IPS-11a (cell line): ENCODE data around the gene SEMA5B.
A peak's percentile ranks its signal among the peaks of the same experiment; 100 is the strongest.

ENCODE experiments used
- H3K4me3 ChIP-seq: one replicate; pipeline ENCODE4 v1.5.1; 2013; ENCODE audit warnings: low read depth, low read length, control low read depth

The SEMA5B gene, protein sequence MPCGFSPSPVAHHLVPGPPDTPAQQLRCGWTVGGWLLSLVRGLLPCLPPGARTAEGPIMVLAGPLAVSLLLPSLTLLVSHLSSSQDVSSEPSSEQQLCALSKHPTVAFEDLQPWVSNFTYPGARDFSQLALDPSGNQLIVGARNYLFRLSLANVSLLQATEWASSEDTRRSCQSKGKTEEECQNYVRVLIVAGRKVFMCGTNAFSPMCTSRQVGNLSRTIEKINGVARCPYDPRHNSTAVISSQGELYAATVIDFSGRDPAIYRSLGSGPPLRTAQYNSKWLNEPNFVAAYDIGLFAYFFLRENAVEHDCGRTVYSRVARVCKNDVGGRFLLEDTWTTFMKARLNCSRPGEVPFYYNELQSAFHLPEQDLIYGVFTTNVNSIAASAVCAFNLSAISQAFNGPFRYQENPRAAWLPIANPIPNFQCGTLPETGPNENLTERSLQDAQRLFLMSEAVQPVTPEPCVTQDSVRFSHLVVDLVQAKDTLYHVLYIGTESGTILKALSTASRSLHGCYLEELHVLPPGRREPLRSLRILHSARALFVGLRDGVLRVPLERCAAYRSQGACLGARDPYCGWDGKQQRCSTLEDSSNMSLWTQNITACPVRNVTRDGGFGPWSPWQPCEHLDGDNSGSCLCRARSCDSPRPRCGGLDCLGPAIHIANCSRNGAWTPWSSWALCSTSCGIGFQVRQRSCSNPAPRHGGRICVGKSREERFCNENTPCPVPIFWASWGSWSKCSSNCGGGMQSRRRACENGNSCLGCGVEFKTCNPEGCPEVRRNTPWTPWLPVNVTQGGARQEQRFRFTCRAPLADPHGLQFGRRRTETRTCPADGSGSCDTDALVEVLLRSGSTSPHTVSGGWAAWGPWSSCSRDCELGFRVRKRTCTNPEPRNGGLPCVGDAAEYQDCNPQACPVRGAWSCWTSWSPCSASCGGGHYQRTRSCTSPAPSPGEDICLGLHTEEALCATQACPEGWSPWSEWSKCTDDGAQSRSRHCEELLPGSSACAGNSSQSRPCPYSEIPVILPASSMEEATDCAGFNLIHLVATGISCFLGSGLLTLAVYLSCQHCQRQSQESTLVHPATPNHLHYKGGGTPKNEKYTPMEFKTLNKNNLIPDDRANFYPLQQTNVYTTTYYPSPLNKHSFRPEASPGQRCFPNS

DNA sequence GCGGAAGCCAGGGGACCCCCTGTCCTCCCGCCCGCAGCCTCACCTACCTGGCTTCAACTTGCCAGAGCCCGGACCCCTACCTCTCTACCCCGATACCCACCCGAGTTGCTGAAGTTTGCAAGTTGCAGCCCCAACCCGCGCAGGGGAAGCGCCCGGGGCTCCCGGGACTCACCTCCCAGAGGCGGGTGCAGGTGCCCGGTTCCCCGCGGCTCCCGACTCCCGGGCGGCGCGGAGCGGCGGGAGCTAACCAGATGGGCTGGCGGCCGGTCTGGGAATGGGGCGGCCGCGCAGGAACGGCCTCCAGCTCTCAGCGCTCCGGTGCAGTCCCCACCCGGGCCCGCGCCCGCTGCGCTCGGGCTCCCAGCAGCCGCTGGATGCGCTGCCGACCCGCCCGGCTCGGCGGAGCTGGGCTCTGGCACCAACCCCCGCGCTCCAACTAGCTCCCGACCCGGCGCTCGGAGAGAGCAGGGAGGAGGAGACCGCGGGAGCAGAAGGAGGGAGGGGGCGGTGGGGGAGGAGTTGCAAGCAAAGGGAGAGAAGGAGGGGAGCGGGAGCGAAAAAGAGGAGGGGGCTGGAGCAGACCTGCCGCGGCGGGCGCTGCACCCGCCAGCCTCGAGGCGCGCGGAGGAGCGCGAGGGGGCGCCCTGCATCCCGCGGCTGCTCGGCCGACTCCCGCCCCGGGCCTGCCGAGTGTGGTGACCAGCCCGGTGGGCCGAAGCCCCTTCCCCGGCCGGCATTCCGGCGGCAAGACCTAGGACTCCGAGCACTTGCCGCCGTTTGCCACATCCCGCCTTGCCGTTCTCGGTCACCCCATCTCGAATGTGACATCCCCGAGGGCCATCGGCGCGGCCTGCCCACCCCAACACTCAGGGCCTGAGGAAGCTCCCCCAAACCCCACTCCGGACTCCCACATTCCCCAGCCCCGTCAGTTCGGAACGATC is at the start of gene SEMA5B:
Gene SEMA5B, minus strand, starts transcription at position 472 of the 941 bp plus-strand sequence. CDS start 66,500 bp downstream, outside the sequence.
- peak within 1 kb of the TSS; percentile 74 for H3K4me3 ChIP-seq

DNA sequence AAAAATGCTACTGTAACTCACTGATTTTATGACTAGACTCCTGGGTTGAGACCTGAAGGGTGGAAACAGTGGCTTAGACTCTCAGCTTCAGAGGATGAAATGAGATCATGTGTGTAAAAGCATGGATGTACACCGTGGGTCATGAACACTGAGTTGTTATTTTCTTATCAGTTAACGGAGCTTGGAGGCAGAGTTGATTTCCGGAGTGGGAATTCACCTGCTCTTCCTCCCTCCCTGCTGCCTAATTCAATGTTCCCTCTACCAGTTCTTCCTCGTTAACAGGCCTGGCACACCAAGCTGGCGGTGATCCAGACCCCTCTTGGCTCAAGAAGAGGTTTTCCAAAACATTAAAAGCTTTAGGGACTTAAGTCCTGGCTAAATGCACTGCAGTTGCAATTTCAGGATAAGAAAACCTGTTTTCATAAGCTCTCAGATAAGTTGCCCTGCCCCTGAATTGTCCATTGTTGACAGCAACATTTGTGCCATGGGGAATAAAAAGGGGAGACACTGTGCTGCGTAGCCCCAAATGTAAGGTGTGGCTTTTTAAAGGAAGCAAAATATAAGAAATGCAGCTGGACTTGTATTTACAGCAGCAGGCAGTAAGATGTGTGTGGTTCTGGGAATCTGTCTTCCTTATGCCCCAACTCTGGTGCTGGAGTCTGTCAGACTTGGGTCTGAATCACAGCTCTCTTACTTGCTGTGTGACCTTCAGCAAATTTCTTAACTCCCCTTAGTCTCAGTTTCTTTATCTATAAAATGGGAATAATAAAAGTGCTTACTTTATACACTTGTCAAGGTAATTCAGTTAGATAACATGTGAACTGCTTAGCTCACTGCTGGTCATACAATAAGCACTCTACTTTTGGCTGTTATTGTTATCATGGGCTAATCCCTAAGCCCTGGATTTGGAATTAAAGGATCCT is 49.2 kb upstream of the SEMA5B start:
- H3K4me3 ChIP-seq: no peak overlapping the region

DNA sequence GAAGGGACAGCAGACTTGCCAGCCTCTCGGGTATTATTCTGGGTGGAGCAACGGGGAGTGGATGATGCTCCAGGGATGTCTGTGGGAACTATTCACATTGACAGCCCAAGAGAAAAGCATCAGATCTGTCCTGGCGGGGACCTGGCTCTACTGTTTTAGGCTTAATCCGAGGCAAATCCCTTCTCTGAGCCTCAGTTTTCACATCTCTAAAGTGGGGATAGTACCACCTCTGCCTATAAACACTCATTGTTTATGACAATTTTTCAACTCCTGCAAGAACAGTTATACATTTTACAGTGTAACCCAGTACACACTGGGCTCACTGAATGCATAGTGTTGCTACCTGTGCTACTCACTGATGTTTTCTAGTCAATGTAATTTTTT is 48.5 kb upstream of the SEMA5B start:
- no peak overlapping the region for H3K4me3 ChIP-seq

DNA sequence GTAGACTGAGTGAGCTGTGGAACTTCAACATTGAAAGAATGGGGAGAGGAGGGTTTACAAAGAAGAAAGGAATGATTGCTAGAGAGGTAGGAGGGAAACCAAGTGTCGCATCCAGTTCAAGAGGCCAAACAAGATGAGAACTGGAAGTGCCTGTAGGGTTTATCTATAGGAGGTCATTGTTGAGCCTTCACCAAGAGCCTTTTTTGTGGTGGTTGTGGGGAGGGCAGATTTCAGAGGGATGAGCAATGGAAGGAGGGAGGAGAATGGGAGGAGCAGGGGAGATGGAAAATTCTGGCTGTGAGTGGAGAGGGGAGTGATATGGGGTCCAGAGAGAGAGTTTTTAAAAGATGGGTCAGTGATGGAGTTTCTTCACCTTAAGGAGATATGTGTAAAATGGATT is 47.8 kb upstream of the SEMA5B start:
- H3K4me3 ChIP-seq: no peak overlapping the region

DNA sequence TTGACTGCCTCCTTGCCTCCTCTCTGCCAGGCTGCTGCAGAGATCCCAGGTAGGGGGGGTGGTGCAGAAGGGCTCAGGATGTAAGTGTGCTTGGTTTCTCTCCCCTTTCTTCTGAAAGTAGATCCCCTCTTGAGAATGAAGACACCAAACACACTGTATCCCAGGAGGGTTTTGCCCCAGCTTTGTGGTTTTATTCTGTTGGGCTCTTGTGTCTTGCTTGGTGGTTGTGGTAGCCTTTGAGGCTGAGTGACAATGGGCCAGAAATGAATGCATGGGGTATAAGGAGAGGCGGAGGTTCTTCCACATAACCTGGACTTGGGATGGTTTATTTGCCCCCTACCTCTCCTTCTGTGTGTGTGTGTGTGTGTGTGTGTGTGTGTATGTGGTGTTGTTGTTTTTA is 45.0 kb upstream of the SEMA5B start:
- H3K4me3 ChIP-seq: no peak overlapping the region

DNA sequence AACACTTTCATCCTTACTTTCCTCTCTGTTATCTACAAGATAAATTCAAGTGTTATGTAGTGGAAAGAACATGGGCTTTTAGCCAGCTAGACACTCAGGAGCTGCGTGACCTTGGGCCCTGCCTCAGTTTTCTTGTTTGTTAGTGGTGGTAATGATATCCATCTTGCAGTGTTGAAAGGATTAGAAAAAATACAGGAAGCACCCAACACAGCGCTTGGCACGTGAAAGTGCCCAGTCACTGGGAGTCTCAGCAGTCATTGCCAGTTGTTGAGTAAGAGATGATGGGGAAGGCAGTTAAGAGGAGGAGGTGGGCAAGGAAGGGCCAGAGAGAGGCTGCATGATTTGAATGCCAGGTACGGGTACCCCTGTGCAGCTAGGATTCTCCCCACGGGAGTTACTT is 44.6 kb upstream of the SEMA5B start:
- no peak overlapping the region for H3K4me3 ChIP-seq

DNA sequence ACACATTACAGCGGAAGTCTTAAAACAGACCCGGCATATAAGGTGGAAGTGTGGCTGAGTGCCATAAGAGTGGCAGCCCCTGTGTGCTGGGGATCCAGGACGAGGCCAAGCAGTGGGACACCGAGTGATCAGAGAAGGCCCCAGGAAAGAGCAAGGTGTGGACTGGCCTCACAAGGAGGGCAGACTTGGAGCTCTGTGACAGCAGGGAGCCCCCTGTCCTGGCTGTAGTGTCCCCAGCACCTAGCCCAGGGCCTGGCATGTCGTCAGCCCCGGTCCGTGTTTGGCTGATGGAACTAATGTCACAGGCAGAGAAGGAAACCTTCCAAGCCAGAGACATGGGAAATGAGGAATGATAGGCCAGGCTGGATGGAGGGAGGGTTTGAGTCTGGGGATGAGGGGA is 44.0 kb upstream of the SEMA5B start:
- no peak overlapping the region for H3K4me3 ChIP-seq

DNA sequence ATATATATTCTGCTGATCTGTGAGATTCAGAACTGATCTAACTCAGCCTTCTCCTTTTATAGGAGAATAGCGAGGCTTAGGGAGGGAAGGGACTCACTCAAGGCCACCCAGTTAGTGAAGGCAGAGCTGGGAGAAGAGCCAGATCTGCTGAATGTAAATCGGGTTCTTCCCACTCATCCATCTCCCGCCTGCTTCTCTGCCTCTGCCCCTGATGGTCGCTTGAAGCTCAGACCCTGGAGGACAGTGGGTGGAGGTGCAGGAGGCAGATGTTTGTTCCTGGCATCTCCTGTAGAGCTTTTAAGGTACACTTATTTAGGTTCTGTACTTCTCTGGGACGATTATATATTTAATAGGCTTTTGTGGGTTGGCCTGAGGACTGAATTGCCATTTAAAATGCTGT is 43.6 kb upstream of the SEMA5B start:
- no peak overlapping the region for H3K4me3 ChIP-seq

DNA sequence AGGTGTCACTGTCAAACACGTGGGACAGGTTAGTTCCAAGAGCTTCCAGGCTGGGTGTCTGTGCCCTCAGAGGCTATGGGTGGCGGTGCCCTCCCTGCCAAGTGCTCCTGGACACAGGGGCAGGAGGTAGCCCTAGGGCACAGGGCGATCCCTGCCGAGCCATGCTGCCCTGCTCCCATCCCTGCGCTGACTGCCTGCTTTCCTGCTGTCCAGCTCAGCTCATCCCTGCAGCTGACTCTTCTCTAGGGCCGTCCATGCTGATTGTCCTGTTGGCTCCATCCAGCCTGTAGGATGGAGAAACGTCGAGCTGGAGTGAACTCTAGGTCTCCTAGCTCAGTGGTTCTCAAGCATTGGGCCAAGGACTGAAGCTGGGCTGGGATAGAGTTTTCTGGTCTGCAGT is 42.9 kb upstream of the SEMA5B start:
- no peak overlapping the region for H3K4me3 ChIP-seq

DNA sequence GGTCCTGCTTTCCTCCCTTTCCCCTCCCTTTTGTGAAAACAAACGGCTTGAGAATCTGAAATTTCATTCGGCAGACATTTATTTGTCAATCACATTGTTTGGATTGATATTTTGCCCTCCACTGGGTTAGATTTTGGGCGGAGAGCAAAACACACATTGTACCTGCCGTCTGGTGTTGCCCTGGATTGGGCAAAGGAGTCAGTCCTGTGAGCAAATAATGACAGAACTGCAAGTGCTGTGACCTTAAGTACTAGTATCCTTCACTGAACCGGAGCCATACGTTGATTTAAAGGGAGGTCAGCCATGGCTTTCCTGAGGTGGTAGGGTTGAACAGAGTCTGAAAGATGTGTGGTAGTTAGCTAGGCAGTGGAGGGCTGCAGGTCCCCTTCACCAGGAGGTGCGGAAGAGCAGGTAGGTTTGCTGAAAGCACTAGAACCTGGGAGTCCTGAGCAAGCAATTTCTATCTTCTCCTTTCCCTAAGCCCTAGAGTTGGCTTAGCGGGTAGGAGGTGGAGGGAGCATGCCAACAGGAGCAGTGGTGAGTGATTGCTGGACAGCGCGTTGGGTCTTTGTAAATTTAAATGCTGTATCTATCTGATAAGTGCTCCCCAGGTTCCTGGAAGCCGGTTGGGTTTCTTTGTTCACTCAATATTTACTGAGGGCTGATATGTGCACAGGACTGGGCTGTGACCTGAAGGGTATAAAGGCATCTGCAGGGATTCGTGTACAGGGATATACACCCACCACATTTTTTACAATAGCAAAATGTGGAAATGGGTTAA is 41.2 kb upstream of the SEMA5B start:
- H3K4me3 ChIP-seq: peak overlapping the region; percentile 8

DNA sequence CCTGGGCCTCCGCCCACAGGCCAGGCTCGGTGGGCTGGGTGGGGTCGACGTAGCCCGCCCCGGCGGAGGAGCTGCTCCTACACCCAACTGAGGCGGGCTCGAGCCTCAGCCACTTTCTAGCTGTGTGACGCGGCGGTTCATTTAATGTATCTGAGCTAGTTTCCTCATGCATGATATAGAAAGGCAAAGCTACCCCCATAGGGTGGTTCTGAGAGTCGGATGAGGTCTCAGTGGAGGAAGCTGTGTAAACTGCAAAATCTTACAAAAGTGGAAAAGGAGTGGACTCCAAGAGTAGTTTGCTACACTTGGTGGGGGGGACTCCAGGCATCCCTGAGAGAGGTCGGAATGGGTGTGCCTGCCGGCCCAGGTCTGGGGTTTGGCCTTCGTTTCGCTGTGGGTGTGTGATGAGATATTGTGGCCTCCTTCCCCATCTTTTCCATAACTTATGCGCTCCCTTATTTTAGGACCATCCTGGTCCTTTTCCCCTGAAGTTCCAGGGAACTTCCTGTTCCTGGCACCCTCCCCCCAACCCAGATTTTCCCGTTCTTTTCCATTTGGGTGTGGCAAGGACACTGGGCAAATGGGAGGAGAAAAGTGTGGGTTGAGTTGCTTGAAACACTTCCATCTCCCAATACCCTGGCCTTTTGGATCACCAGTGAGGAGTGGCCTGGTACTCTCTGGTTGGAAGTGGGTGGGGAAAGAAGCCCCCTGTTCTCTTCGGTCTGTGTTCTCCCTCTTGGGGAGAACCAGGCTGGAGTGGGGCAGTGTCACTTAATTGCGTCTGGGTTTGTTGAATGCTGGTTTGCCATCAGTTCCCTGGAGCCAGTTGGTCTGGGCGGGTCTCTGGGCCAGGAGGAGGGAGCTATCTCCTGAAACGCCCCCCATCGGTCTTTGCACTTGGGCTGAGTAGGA is 40.4 kb upstream of the SEMA5B start:
- H3K4me3 ChIP-seq: peak overlapping the region; percentile 81

DNA sequence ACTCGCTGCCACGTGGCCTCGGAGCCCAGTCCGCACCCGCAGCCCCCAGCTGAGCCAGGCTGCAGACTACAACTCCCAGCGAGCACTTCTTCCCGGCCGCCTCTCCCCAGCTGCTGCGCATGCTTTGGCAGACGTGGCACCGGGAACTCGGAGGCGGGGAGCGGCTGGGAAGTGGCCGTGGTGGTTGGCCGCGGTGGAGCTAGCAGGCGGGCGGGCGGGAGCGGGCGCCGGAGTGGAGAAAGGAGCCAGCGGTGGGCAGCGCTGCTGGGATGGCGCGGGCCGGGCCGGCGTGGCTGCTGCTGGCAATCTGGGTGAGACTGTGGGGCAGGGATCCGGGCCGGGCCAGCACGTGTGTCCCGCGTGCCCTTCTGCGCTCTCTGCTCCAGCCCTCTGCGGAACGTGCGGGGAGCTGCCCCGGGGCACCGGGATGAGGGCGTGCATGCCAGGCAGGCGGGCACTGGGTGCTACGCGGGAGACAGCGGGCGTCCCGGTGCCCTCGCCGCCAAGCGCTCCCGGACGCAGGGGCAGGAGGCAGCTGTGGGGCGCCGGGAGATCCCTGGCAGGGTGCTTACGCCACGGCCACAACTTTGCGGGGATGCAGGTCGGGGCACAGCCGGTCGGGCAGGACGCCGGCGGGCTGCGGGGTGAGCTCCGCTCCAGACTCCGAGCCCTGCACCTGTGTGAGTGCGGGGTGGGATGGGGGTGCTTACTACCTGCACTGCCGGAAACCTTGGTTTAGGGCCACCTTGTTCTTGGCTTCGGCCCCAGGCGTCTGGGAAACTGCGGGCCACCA is 39.5 kb upstream of the SEMA5B start, which contains the start of gene PDIA5:
Gene PDIA5, plus strand, starts transcription at position 130 of the 793 bp plus-strand sequence. Its CDS starts 140 bp downstream, at position 270.
- H3K4me3 ChIP-seq: peak within 1 kb of the TSS; percentile 81

DNA sequence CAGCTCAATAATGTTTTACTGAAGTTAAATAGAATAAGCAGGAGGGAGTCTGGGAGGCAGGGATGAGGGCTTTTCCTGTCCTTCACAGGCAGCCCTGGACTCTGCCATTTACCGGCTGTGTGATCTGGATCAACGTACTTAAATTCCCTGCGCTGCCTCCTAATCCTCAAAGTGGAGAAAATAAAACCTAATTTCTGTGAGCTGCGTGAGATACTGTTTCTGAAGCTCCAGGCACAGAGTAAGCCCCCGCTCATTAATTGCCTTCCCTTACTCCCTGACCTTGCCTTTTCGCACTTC is 39.0 kb upstream of the SEMA5B start:
- H3K4me3 ChIP-seq: no peak overlapping the region

DNA sequence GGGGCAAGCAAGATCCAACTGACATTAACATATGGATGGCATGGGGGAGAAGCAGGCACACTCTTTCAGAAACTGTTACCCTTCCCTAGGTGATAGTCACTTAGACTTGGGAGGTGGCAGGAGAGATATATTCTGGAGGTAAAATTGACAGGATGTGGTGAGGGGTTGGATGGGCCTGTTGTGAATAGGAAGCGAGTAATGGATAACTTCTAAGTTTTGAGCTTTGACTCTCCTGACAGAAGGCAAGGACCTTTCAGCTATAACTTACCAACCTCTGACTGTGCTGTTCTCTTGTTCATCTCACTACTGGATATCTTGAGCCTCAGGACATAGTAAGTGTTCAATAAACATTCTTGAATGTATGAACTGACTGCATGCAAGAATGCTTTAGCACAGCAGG is 37.4 kb upstream of the SEMA5B start:
- no peak overlapping the region for H3K4me3 ChIP-seq

DNA sequence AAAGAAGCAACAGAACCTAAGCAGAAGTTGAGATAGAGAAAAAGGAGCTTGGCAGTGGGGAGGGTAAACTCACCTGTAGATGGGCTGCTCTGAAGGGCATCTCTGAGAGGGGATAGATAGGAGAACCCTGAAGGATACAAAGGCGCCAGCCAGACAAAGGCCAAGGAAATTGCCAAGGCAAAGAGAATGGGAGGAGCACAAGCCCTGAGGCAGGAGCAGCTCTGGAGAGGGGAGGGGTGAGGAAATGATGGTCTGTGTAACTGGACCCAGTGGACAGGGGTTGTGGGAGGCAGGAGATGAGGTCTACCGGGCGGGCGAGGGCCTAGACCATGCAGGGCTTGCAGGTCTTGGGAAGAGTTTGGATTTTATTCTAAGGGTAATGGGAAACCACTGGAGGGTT is 36.9 kb upstream of the SEMA5B start:
- no peak overlapping the region for H3K4me3 ChIP-seq

DNA sequence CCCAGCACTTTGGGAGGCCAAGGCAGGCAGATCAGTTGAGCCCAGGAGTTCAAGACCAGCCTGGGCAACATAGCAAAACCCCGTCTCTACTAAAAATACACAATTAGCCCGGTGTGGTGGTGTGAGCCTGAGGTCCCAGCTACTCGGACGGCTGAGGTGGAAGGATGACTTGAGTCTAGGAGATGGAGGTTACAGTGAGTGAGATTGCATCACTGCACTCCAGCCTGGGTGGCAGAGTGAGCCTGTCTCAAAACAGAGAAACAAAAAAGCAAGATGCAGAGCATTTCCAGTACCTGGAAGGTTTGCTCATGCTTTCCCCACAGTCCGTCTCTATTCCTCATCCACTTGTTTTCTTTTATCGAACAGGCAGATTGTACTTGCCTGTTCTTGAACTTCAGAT is 35.5 kb upstream of the SEMA5B start:
- no peak overlapping the region for H3K4me3 ChIP-seq

DNA sequence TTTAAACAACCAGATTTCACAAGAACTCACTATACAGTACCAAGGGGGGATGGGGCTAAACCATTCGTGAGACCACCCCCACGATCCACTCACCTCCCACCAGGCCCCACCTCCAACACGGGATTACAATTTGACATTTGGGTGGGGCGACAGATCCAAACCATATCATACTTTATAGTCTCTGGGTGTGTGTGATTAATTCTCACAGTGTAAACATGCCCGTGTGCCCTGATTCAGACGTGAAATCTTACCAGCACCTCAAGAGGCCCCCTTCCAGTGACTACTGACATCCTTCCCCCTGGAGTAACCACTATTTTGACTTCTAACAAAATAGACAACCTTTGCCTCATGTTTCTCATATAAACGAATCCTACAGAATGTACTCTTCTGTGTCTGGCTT is 34.3 kb upstream of the SEMA5B start:
- no peak overlapping the region for H3K4me3 ChIP-seq
